CD4-positive, alpha-beta T cell treated with Interleukin-2 at 100 ng/mL for 4 hours (primary cell): ENCODE results near the gene CDK3.
"Not testable (repeated sequence)": the region's sequence is repeated elsewhere in the genome, so short reads cannot be mapped to it uniquely, and the experiment has no call there.

Experiments
- DNase-seq: peaks from one replicate; pipeline ENCODE4 v3.0.0-alpha.2; 2020; ENCODE audit warnings: low spot score

The CDK3 gene

GRCh38 chr17:76039121-76039520 lies 38.5 kb downstream of the CDK3 start:
- DNase-seq: no peak

GRCh38 chr17:76040376-76040775 lies 39.7 kb downstream of the CDK3 start:
- no peak for DNase-seq

GRCh38 chr17:76042868-76043267 lies 42.2 kb downstream of the CDK3 start:
- DNase-seq: not testable (repeated sequence)

GRCh38 chr17:76044475-76045007 lies 43.9 kb downstream of the CDK3 start:
- not testable (repeated sequence) for DNase-seq

- DNase-seq: no peak
Observed at GRCh38 chr17:76046064-76046463, 45.4 kb downstream of the CDK3 start.

GRCh38 chr17:76048025-76048605 lies 47.5 kb downstream of the CDK3 start:
- DNase-seq: no peak

GRCh38 chr17:76048711-76049110 lies 48.1 kb downstream of the CDK3 start:
- peak; percentile 32 for DNase-seq

- no peak for DNase-seq
Observed at GRCh38 chr17:76049239-76049638, 48.6 kb downstream of the CDK3 start.

- DNase-seq: no peak
Observed at GRCh38 chr17:76049836-76050537, 49.3 kb downstream of the CDK3 start.

GRCh38 chr17:76050538-76051467 lies 50.1 kb downstream of the CDK3 start:
- no peak for DNase-seq

GRCh38 chr17:76051561-76051960 lies 50.9 kb downstream of the CDK3 start:
- no peak for DNase-seq

GRCh38 chr17:76053246-76054111 lies 52.8 kb downstream of the CDK3 start:
- DNase-seq: no peak

GRCh38 chr17:76054112-76054476 lies 53.4 kb downstream of the CDK3 start:
- no peak for DNase-seq
